HG02571 (cell line): ENCODE measurements around the gene TNS4.

Experiments
- ATAC-seq: cut with Tn5 transposase; IDR thresholded peaks from one replicate; pipeline ENCODE4 v1.9.1; 2021; ENCODE audit warnings: mild to moderate bottlenecking, moderate library complexity; ENCODE audit not compliant: unreplicated experiment

The TNS4 gene

GRCh38 chr17:40517286-40517662 is 15.9 kb upstream of the TNS4 start:
- no peak for ATAC-seq

- no peak for ATAC-seq
Measured at GRCh38 chr17:40516581-40517285, 15.3 kb upstream of the TNS4 start.

- ATAC-seq: no peak
Measured at GRCh38 chr17:40515491-40516041, 14.1 kb upstream of the TNS4 start.

- no peak for ATAC-seq
Measured at GRCh38 chr17:40515011-40515410, 13.6 kb upstream of the TNS4 start.

- no peak for ATAC-seq
Measured at GRCh38 chr17:40514013-40514875, 12.8 kb upstream of the TNS4 start.

GRCh38 chr17:40511667-40512220 is 10.3 kb upstream of the TNS4 start:
- no peak for ATAC-seq

- no peak for ATAC-seq
Measured at GRCh38 chr17:40511136-40511535, 9.7 kb upstream of the TNS4 start.

GRCh38 chr17:40510328-40510648 is 8.9 kb upstream of the TNS4 start:
- ATAC-seq: no peak

GRCh38 chr17:40509626-40510327 is 8.4 kb upstream of the TNS4 start:
- no peak for ATAC-seq

- no peak for ATAC-seq
Measured at GRCh38 chr17:40506786-40507185, 5.4 kb upstream of the TNS4 start.

GRCh38 chr17:40503154-40503553 is 1.7 kb upstream of the TNS4 start:
- no peak for ATAC-seq

GRCh38 chr17:40502716-40503115 is 1.3 kb upstream of the TNS4 start:
- no peak for ATAC-seq

- no peak for ATAC-seq
Measured at GRCh38 chr17:40500709-40501108, 714 bp downstream of the TNS4 start.

GRCh38 chr17:40500190-40500589 is 1.2 kb downstream of the TNS4 start:
- no peak for ATAC-seq

- no peak for ATAC-seq
Measured at GRCh38 chr17:40499551-40500189, 1.8 kb downstream of the TNS4 start.

GRCh38 chr17:40498281-40499084 is 2.9 kb downstream of the TNS4 start:
- ATAC-seq: no peak

- no peak for ATAC-seq
Measured at GRCh38 chr17:40497695-40498094, 3.7 kb downstream of the TNS4 start.

- no peak for ATAC-seq
Measured at GRCh38 chr17:40496634-40497420, 4.6 kb downstream of the TNS4 start.

- no peak for ATAC-seq
Measured at GRCh38 chr17:40496170-40496569, 5.3 kb downstream of the TNS4 start.
